ENCODE measurements around the gene TDRD1.

Gene TDRD1

DNA sequence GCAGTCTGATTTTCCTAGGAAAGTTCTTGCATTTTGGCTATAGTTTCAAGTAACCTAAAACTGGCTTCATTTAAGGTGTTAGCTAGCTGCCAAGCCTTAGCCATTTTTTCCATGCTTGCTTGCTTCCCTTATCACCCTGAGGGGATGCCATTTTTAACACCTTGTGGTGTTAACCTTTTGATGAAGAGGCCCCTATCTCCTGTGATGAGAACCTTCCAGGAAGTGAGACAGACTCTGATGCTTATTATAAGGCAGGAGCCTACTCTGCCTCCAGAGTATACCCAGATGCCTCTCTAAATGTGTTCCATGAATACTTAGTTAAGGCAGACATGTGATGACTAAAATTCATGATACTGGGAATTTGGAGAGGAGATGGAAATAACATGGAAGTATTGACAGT is 55.0 kb downstream of the TDRD1 start:
- no peak for DNase-seq (ENCODE audit: low read depth, low spot score)

DNA sequence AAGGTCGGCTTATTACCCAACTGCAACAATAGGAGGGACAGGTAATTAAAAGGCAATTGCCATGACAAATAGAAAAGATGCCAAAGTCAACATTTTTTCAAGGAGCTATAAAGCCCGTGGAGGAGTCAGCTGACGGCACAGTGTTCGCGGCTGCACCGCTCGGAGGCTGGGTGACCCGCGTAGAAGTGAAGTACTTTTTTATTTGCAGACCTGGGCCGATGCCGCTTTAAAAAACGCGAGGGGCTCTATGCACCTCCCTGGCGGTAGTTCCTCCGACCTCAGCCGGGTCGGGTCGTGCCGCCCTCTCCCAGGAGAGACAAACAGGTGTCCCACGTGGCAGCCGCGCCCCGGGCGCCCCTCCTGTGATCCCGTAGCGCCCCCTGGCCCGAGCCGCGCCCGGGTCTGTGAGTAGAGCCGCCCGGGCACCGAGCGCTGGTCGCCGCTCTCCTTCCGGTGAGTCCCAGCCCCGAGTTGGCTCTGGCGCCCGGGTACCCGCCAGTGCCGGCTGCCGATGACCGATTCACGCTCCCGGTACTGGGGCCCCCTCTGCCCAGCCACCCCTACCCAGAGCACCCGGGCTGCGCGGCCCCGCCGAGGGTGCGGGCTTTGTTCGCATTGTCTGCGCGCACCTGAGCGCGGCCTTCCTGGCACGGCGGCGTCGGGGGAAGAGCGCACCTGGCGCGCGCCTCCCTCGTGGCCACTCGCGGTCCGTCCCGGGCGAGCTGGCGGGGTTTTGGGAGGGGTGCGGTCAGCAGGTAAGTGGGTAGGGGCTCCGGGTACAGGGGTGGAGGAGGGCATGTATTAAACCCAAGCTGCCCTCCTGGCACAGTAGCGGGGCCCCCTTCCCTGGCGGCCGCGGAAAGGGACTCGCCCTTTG is 60.2 kb downstream of the TDRD1 start, which contains the start of gene VWA2:
VWA2 (plus strand) TSS at position 138 of the 877 bp plus-strand sequence. CDS start 9,460 bp downstream, outside the sequence.
- no peak for DNase-seq (ENCODE audit: low read depth, low spot score)

DNA sequence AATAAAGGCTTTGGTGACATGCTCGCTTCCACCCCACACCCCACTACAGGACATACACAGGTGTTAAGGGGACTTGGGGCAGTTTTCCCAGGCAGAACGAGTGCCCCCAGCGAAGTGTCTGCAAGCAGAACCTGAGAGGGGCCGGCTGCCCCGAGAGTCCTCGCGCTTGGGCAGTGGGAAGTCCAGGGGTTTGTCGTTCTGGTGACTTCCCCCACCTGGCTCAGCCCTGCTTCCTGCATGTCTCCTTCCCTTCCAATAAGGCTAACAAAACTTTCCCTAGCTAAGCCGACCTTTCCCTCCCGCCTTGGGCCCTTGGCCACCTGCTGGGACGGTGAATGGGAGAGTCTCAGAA is 60.8 kb downstream of the TDRD1 start:
- no peak for DNase-seq (ENCODE audit: low read depth, low spot score)

DNA sequence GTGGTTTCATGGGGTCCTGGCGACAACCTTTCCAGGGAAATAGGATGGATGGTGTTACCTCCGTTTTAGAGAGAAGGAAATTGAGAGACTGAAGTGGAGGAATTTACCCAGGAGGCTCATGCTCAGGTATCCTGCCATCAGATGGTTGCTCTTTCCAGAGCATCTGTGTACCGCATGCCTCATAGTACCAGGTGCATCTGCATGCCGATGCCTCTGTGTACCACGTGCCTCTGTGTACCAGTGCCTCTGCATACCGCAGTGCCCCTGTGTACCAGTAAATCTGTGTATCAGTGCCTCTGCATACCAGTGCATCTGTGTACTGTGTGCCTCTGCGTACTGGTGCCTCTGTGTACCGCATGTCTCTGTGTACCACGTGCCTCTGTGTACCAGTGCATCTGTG is 63.1 kb downstream of the TDRD1 start:
- DNase-seq (ENCODE audit: low read depth, low spot score): no peak

DNA sequence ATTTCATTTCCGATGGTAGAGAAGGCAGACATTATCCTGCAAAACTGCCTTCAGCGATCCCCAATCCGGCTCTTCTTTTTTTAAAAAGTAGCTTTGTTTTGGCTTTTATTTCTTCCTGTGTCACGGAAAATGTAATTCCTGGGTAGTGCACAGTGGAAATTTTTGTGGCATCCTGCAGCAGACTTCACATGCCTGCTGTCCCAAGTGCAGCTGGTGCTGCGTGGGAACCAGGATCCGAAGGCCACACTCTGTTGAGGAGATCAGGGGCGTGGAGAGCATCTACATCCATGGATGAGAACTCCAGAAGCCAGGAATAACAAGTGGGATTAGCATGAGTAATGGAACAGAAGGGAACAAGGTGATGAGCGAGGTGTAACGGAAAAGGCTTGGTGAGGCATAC is 64.5 kb downstream of the TDRD1 start:
- no peak for DNase-seq (ENCODE audit: low read depth, low spot score)

DNA sequence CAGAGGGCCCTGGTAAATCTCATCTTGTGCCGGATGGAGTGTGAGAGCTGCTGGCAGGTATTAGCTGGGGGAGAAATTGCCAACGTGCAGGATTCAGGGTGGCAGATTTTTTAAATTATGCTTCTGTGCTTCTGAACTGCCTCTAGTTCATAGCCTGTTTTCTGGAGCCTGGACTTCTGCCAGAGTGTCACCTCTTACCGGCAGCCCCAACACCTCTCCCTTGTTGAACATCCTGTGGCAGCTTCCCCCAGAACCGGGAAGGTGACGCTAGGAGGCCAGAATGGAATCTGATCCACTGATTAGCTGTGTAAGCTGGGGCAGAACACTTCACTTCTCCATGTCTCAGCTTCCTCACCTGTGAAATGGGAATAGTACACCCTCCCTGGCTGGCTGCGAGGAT is 65.0 kb downstream of the TDRD1 start:
- no peak for DNase-seq (ENCODE audit: low read depth, low spot score)

DNA sequence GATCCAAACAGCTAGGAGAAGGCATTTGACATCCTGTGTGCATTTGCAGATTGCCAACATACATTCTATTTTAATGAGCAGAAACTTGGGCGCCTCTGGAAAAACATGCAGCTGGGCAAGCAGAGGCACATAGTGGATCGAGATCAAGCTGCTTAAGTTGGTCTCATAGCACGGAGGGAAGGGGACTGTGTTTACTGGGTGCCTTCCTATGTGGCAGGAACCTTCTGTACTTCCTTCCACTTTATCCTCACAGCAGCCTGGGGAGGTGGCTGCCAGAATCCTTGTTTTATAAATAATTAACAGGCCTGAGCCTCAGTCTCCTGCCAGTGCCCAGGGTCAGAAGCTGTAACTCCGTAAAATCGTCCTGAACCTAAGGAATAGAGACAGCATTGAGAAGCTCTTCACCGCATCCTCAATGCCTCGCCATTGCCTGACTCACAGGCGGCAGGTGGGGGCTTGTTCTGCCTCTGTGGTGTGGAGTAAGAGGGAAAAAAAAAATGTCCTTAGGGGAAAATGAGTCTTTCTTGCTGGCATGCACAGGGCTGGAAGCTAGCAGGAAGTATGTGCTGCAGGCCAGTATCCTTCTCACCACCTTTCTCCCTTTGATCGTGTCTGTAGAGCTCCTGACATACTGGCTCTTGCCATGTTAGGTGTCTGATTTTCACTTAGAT is 66.1 kb downstream of the TDRD1 start:
- no peak for DNase-seq (ENCODE audit: low read depth, low spot score)

DNA sequence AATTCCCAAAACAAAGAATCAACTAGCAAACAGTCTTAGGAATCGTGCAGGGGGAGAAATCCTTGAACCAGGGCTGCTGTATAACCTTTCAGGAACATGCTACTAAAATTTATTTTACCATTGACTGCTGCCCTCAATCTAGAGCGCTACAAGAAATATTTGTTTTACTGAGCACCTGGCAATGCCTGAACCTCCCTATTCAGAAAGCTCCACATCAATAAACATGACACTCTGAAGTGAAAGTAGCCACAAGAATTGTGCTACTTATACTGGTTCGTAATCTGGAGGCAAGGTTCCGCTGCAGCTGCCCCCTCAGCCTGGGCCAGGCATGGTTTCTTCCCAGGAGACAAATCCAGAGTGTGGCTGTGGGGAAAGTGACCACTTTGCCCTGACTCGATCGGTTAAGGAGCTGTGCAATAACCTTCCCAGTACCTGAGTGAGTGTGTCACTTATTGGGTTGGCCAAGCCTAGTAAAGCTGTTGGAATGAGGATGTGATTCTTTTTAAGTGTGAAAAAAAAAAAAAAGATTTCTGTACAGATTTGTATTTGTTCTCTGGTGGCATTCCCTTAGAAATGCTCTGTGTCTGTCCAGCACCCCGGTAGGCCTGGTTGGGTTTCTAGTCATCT is 67.6 kb downstream of the TDRD1 start:
- no peak for DNase-seq (ENCODE audit: low read depth, low spot score)

DNA sequence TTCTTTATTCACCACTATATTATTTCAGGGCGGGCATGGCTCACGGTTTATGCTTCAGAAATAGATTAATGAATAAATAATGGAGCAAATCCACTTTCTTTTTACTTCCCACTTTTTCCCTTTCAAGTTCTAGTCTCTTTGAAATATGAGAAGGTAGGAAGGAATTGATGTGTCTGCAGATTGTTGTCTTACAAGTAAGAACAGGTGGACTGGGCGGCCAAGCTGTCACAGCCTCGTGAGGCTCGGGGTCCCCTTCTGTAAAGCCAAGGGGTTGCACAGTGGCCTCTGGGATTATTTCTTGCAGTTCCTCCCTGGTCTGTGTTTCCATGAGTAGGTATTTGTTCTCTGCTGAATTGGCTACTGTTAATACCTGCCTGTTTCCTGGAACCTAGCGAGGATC is 71.1 kb downstream of the TDRD1 start:
- DNase-seq (ENCODE audit: low read depth, low spot score): no peak

DNA sequence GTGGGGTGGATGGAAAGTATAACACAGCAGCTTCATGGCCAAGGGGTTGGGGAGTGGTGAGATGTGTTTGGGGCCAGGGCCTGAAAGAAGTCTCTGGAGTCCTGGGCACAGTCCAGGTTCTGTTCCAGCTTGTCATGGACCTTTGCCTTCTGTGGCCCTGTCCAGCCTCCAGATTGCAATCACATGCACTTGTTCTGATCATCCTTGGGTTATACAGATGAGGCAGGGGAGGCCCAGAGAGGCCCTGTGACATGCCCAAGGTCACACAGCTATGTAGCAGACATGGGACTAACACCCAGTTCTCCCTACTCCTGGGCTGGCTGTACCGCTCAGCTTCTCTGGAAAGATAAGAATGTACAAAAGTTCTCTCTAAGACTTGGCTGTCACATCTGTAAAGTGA is 71.6 kb downstream of the TDRD1 start:
- DNase-seq (ENCODE audit: low read depth, low spot score): no peak

DNA sequence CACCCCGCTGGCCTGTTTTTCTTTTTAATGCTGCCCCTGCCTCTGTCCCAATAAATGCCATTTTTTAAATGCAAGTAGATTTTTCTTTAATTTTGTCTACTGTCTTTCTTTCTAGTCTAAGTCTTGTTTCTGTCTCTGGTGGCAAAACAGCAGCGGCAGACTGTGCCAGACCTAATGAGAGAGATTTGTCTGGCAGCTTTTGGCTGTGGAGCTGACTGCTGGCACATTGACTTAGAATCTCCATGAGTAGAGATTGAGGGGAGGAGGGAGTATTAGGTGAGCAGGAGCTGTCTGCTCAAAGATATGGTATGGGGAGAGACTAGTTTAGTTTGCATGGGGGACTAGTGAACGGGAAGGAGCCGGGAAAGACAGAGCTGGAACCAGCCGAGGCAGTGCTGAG is 72.9 kb downstream of the TDRD1 start:
- DNase-seq (ENCODE audit: low read depth, low spot score): no peak

DNA sequence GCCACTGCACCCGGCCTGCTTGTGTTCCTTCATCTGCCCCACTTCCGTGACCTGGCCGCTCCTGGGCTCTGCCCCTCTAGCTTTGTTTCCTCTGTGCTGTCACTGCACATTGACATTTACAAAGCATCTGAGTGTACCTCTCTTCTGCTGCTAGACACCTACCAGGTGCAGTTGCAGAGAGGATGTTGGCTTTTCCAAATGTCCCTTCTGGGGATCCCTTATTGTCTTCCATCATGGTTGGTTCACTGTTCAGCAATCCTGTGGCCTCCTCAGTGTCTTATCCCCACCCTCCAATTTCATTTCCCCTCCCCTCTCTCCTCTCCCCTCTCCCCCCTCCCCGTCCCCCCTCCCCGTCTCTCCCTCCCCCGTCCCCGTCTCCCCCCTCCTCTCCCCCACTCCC is 73.7 kb downstream of the TDRD1 start:
- DNase-seq (ENCODE audit: low read depth, low spot score): no peak

DNA sequence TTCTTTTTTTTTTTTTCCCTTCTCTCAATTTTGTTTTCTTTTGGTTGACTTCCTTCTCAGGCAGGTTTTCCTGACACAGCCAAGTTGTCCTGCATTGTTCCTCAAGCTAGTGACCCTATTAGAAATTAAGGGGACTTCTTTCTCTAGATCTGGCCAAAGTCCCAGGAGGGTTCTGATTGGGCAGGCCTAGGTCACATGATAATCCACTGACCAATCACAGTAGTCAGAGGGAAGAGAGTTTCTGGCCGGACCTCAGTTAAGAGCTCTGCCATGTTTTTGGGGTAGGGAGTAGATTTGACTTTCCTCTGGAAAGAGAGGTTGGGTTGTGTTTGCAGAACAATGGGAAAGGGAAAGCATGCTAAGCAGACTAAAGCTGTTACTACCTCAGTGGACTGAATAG is 76.1 kb downstream of the TDRD1 start:
- DNase-seq (ENCODE audit: low read depth, low spot score): no peak

DNA sequence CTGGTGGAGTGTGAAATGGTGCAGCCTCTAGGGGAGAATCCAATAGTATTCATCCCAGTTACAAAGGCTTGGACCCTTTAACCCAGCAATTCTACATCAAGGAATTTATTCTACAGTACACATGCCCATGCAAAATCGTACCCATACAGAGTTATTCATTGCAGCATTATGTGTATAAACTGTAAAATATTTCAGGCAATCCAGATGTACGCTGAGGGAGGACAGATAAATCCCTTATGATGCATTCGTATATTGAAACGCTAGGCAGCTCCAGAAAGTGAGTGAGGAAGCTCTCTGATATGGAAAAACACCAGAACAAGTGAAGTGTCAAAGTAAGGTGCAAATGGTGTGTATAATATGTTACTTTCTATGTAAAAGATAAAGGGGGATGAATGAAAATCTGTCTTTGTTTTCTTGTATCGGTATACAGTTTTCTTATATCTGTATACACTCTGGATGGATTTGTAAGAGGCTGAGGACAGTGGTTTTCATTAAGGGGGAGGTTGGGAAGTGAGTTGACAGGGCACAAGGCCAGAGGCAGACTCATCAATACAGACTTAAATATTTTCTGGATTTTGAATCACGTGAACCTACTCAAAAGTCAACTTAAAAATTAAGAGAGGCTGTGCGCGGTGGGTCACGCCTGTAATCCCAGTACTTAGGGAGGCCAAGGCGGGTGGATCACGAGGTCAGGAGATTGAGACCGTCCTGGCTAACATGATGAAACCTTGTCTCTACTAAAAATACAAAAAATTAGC is 77.0 kb downstream of the TDRD1 start:
- DNase-seq (ENCODE audit: low read depth, low spot score): no peak

DNA sequence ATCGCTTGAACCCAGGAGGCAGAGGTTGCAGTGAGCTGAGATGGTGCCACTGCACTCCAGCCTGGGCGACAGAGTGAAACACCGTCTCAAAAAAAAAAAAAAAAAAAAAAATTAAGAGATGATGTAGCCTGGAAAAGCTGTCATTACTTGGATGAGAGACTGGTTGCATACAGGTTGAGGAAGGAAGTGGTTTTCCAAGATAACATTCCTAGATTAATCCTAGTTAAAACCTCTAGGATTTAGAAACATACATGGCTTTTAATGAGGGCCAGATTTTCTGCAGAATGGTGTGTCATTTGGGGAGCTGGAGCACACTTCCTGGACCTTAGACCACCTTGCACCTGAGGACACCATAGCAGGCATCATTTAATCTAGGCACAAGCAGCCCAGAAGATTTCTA is 77.7 kb downstream of the TDRD1 start:
- DNase-seq (ENCODE audit: low read depth, low spot score): no peak

DNA sequence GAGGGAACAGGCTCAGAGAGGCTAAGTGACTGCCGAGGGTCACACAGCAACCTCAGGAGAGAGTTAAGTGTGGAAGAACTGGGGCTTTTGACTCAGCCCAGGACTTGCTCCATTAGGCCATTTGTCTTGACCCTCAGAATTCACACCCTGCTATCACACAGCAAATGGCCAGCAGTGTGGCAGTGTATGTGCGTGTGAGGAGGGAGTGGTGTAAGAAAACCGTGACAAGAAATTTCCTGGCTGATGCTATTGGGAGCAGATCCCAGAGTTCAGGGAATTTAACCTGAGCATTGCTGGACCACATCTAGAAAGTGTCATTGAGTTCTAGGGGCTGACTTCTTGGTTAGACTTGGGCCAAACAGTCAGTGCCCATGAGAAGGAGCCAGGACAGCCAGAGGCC is 78.3 kb downstream of the TDRD1 start:
- no peak for DNase-seq (ENCODE audit: low read depth, low spot score)

DNA sequence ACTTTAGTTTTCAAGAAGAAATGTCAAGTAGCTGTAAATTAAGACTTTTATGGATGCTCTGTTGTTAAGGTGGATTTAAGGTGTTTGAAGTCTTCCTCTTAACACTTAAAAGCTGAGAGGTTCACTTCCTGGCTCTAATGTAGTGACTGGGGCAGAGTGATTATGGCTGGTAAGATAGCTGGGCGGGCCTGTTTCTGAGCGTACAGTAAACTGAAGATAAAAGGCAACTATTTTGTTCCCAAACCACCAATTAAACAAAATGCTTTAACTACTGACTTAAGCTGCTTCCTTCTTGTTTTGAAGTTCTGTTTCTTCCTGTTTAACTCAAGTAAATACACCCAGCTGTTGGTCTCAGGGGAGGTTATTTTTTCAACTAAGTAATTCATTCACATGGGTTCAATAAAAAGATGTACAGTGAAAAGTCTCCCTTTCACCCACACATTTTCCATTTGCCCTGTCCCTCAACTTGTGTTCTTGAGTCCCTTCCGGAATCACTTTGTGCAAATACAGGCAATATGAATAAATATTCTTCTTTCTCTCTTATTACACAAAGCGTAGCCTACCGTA is 79.2 kb downstream of the TDRD1 start:
- no peak for DNase-seq (ENCODE audit: low read depth, low spot score)

DNA sequence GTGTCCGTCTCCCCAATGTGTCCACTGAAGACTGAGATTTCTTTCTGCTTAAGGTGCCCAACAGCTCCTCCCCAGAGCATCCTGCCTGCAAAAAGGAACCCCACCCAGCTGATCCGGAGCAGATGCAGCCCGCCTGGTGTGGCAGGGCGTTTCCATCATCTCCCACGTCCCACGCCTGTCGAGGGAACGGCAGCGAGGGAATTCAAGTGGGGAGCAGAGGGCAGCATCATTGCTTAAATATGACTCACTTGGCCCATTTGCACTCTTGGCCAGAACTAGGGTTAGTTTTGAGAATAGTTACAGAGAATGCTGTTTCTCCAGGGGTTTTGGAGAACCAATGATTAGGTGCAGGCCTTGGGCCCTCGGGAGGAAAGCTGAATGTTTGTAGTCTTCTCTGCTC is 80.7 kb downstream of the TDRD1 start:
- no peak for DNase-seq (ENCODE audit: low read depth, low spot score)

DNA sequence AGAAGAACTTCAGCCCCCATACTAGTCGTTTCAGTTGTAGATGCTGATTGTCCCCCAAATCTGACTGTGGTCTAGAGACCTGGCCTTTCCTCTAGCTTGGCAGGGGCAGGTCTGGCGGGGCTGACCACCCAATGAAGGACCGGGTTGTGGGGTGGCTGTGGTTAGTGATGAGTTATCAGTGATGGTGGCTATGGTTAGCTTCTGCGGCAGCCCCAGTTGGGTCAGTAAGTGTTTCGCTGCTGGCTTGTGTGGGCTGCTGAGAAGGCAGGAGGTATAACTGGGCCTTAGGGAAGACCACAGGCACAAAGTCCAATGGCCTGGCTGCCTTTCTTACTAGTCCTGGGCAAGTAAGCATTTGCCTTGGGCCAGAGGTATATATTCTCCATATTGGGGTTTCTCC is 81.2 kb downstream of the TDRD1 start:
- no peak for DNase-seq (ENCODE audit: low read depth, low spot score)

DNA sequence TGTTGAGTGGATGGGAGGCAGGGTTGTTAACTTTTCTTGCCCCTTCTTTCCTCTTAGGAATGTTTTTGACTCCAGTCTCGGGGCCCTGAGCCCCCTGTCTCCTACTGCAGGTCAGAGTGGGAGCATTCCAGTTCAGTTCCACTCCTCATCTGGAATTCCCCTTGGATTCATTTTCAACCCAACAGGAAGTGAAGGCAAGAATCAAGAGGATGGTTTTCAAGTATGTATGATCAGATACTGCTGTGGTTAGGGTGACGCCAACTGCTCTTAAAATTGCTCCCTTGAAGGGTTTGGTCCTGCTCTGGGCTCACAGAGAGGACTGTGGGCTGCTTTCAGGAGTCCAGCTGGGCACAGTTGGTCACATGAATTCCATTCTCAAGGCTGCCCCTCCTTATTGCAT is 81.9 kb downstream of the TDRD1 start:
- DNase-seq (ENCODE audit: low read depth, low spot score): no peak

DNA sequence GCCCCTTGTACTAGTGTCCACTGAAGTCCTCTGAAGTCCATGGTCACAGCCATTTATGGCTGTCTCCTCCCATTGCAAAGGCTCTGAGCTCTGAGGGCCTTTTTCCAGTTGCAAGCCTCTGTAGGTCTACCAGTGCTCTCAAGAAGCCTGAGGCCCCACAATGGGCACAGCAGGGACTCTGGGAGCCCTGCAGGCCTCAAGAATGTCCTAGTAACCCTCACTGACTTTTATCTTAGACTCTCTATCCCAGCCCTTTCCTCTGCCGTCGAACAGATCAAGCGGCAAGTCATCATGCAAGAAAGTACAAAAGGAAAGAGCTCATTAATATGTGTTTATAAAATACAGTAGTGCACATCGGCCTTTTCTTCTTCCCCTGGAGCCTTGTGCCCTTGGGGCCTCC is 83.3 kb downstream of the TDRD1 start:
- no peak for DNase-seq (ENCODE audit: low read depth, low spot score)
